ENCODE results near the gene ZNF792.
"Not testable (repeated sequence)": the region's sequence is repeated elsewhere in the genome, so short reads cannot be mapped to it uniquely, and the experiment has no call there.

ZNF792 gene

DNA sequence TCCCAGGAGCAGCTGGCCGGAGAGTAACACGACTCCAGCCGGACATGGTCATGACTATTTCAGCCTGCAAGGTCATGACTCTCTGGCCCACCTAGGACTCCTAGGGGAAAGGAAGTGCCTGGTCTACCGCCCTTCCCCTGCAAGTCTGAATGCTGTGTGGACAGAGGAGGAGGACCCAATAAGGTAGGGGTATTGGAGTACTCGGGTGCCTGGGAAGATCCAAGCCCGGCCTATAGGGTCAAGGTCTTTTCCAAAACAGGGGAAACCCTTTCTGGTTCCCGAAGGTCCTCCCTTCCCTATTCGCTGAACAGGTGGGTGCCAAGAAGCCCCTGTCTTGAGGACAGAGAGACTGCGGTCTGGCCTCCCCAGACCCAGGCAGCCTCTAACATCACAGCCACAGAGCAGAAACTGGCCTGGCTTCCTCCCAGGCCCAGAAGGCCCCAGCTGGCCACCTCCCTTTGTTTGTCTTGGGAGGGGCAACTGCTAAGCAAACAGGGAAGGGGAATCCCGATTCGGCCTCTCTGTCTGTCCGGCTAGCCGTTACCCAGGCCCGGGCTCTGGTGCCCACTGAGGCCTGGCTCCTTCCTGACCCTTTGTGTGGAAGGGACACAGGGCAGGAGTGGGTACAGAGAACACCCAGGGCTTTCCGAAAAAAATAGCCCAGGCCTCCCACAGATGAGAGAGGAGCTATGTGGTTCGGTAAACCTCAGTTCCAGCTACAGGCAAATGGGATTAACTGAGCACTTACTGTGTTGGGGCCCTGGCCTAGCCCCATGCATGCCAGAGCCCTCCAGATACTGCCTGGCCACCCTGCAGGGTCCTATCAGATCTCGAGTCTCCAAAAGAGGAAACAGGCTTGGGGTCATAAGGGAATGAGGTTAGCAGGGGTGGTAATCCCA is 30.9 kb upstream of the ZNF792 start:
- peaks cover 15% of the 10 kb centered on the region; the same call in 1 of the 2 replicates for H3K4me1 ChIP-seq (ENCODE audit: insufficient read depth, low read length)
- no peak overlapping the region for H3K4me3 ChIP-seq (ENCODE audit: low read length)
- no peak overlapping the region for H3K27ac ChIP-seq (ENCODE audit: low read length)
- no peaks in the 10 kb centered on the region for H3K36me3 ChIP-seq (ENCODE audit: insufficient read depth, low read depth, low read length)
- H3K9me3 ChIP-seq (ENCODE audit: insufficient read depth, low read depth, low read length), result no peaks in the 10 kb centered on the region; the same call in 1 of the 2 replicates
- no peaks in the 10 kb centered on the region for H3K27me3 ChIP-seq (ENCODE audit: insufficient read depth, low read length)
- H3K9ac ChIP-seq (ENCODE audit: low read depth, low read length), result no peak overlapping the region

- H3K4me1 ChIP-seq (ENCODE audit: insufficient read depth, low read length), result peaks cover 15% of the 10 kb centered on the region; the same call in 1 of the 2 replicates
- H3K4me3 ChIP-seq (ENCODE audit: low read length), result no peak overlapping the region
- no peaks in the 10 kb centered on the region; the same call in 1 of the 2 replicates for H3K9me3 ChIP-seq (ENCODE audit: insufficient read depth, low read depth, low read length)
- no peak overlapping the region for H3K9ac ChIP-seq (ENCODE audit: low read depth, low read length)
- H3K36me3 ChIP-seq (ENCODE audit: insufficient read depth, low read depth, low read length), result no peaks in the 10 kb centered on the region
- no peak overlapping the region for H3K27ac ChIP-seq (ENCODE audit: low read length)
- H3K27me3 ChIP-seq (ENCODE audit: insufficient read depth, low read length), result no peaks in the 10 kb centered on the region
Observed at GRCh38 chr19:34994286-34994642, 30.2 kb upstream of the ZNF792 start.

GRCh38 chr19:34992582-34992981 is 28.6 kb upstream of the ZNF792 start:
- not testable (repeated sequence) for H3K36me3 ChIP-seq (ENCODE audit: insufficient read depth, low read depth, low read length); H3K27me3 ChIP-seq (ENCODE audit: insufficient read depth, low read length); H3K9me3 ChIP-seq (ENCODE audit: insufficient read depth, low read depth, low read length); H3K27ac ChIP-seq (ENCODE audit: low read length); H3K9ac ChIP-seq (ENCODE audit: low read depth, low read length); H3K4me3 ChIP-seq (ENCODE audit: low read length)
- peaks cover 11% of the 10 kb centered on the region; the same call in 1 of the 2 replicates for H3K4me1 ChIP-seq (ENCODE audit: insufficient read depth, low read length)

DNA sequence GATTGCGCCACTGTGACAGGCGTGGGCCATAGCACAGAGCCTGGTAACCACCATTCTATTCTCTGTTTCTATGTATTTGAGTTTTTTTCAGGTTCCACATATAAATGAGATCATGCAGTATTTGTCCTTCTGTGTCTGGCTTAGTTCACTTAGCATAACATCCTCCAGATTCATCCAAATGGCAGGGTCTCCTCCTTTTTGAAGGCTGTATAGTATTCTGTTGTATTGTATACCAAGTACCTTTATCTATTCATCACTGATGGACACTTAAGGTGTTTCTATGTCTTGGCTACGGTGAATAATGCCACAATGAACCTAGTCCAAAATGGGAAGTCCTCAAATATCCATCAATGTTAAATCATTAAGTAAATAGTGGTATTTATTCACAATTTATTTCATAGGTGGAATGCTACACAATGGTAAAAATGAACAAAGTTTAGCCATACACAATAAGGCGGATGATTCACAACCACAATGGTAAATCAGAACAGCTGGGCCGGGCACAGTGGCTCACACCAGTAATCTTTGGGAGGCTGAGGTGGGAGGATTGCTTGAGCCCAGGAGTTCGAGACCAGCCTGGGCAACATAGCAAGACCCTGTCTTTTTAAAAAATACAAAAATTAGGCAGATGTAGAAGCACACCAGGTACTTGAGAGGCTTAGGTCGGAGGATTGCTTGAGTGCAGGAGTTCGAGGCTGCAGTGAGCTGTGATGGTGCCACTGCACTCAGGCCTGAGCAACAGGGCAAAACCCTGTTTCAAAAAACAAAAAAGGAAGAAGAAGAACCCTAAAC is 27.7 kb upstream of the ZNF792 start:
- no peaks in the 10 kb centered on the region; the same call in 1 of the 2 replicates for H3K9me3 ChIP-seq (ENCODE audit: insufficient read depth, low read depth, low read length)
- no peak overlapping the region for H3K9ac ChIP-seq (ENCODE audit: low read depth, low read length)
- no peaks in the 10 kb centered on the region for H3K27me3 ChIP-seq (ENCODE audit: insufficient read depth, low read length)
- H3K4me1 ChIP-seq (ENCODE audit: insufficient read depth, low read length), result peaks cover 2% of the 10 kb centered on the region; the same call in 1 of the 2 replicates
- no peak overlapping the region for H3K4me3 ChIP-seq (ENCODE audit: low read length)
- no peak overlapping the region for H3K27ac ChIP-seq (ENCODE audit: low read length)
- no peaks in the 10 kb centered on the region for H3K36me3 ChIP-seq (ENCODE audit: insufficient read depth, low read depth, low read length)

- Histone ChIP-seq H3K36me3 (ENCODE audit: insufficient read depth, low read depth, low read length) (no peaks in the 10 kb centered on the region), H3K9ac (ENCODE audit: low read depth, low read length) (no peak overlapping the region), H3K27me3 (ENCODE audit: insufficient read depth, low read length) (no peaks in the 10 kb centered on the region), H3K9me3 (ENCODE audit: insufficient read depth, low read depth, low read length) (no peaks in the 10 kb centered on the region; the same call in 1 of the 2 replicates), H3K4me3 (ENCODE audit: low read length) (no peak overlapping the region), H3K4me1 (ENCODE audit: insufficient read depth, low read length) (peaks cover 2% of the 10 kb centered on the region; the same call in 1 of the 2 replicates), H3K27ac (ENCODE audit: low read length) (no peak overlapping the region)
Observed at GRCh38 chr19:34990578-34991192, 26.7 kb upstream of the ZNF792 start.

DNA sequence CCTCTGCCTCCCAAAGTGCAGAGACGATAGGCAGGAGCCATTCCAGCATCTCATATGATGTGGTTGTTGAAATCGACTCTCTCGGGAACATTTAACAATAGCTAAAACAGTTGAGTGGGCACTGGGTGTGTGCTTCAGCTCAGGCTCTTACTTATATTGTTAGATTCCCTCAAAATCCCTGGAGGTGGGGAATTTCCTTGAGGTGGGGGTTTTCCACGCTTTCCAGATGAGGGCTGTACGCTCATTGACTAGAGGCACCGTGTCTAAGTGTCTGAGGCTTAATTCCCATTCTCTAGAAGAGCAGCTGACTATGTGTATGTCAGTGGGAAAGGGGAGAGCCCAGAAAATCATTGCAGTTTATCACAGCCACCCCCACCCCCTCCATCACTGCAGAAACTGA is 25.3 kb upstream of the ZNF792 start:
- H3K9ac ChIP-seq (ENCODE audit: low read depth, low read length), result no peak overlapping the region
- H3K4me1 ChIP-seq (ENCODE audit: insufficient read depth, low read length), result peaks cover 8% of the 10 kb centered on the region; the same call in 1 of the 2 replicates
- no peak overlapping the region for H3K27ac ChIP-seq (ENCODE audit: low read length)
- no peaks in the 10 kb centered on the region for H3K27me3 ChIP-seq (ENCODE audit: insufficient read depth, low read length)
- H3K36me3 ChIP-seq (ENCODE audit: insufficient read depth, low read depth, low read length), result no peaks in the 10 kb centered on the region
- no peaks in the 10 kb centered on the region; the same call in 1 of the 2 replicates for H3K9me3 ChIP-seq (ENCODE audit: insufficient read depth, low read depth, low read length)
- H3K4me3 ChIP-seq (ENCODE audit: low read length), result no peak overlapping the region

DNA sequence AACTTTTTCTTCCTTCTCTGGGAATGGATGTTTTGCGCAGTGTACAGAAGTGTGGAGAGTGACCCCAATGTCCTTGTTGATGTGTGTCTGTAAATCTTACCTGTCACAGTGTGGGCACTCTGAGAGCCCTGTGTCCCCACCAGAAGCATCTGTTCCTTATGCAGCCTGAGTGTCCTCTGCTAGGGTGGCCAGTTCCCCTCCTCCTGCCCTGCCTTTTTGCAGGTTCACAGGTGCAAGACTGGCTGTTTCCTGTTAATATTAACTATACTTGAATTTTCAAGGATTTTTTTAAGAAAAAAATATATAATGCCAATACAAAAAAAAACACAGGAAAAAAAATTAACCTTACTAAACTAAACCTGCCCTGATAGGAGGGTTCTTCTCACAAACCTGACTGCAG is 24.1 kb upstream of the ZNF792 start:
- Histone ChIP-seq H3K36me3 (ENCODE audit: insufficient read depth, low read depth, low read length) (no peaks in the 10 kb centered on the region), H3K9ac (ENCODE audit: low read depth, low read length) (no peak overlapping the region), H3K27me3 (ENCODE audit: insufficient read depth, low read length) (no peaks in the 10 kb centered on the region), H3K27ac (ENCODE audit: low read length) (no peak overlapping the region), H3K4me3 (ENCODE audit: low read length) (no peak overlapping the region), H3K4me1 (ENCODE audit: insufficient read depth, low read length) (peaks cover 8% of the 10 kb centered on the region; the same call in 1 of the 2 replicates), H3K9me3 (ENCODE audit: insufficient read depth, low read depth, low read length) (no peaks in the 10 kb centered on the region; the same call in 1 of the 2 replicates)

DNA sequence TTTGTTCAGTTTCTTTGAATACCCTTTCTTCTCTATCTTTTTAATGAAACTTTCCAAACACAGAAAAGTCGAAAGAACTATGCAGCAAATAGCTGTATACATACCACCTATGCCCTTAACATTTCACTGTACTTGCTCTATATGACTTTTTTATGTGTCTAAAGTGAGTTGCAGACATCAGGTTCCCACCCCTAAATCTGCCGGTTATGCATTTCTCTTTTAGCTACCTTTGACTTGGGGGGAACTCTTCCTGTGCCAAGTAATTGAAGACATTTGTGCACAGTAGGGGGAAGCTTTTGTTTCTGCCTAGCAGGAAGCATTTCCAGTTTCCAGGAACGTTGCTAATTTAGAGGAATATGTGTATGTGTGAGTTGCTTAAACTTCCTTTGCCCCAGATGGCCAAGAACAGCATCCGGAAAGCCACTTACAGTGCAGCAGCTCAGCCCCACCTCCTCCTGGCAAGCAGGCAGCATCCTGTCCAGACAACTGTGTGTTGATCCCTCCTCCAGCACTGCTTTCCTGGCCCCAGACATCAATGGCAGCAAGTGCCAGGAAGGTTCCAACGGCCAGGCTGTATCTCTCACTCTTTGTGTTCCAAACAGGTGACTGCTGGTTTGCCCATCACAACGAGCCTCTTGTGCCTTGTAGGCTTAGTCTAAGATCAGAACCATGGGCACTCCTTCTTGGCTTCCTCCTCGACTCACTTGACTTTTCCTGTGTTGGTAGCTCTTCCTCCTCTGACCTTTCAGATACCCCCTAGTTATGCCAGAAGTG is 21.4 kb upstream of the ZNF792 start:
- H3K4me1 ChIP-seq (ENCODE audit: insufficient read depth, low read length), result peaks cover 8% of the 10 kb centered on the region; the same call in 1 of the 2 replicates
- H3K27ac ChIP-seq (ENCODE audit: low read length), result no peak overlapping the region
- no peaks in the 10 kb centered on the region for H3K36me3 ChIP-seq (ENCODE audit: insufficient read depth, low read depth, low read length)
- H3K4me3 ChIP-seq (ENCODE audit: low read length), result no peak overlapping the region
- H3K9me3 ChIP-seq (ENCODE audit: insufficient read depth, low read depth, low read length), result no peaks in the 10 kb centered on the region
- no peak overlapping the region for H3K9ac ChIP-seq (ENCODE audit: low read depth, low read length)
- H3K27me3 ChIP-seq (ENCODE audit: insufficient read depth, low read length), result no peaks in the 10 kb centered on the region

DNA sequence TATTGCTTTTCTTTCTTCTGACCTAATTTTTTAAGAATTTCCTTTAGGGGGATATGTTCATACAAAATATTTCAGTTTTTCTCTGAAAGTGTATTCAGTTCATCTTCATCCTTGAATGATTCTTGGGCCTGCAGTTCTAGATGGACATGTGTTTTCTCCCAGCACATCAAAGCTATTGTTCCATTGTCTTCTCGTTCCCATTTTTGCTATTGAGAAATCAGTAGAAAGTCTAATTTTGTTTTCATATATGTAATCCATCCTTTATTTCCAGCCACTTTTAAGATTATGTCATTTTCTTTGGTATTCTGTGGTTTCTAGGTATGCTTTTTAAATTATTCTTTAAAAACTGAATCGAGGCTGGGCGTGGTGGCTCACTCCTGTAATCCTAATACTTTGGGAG is 20.3 kb upstream of the ZNF792 start:
- H3K9me3 ChIP-seq (ENCODE audit: insufficient read depth, low read depth, low read length), result no peaks in the 10 kb centered on the region
- no peak overlapping the region for H3K27ac ChIP-seq (ENCODE audit: low read length)
- peaks cover 8% of the 10 kb centered on the region; the same call in 1 of the 2 replicates for H3K4me1 ChIP-seq (ENCODE audit: insufficient read depth, low read length)
- no peaks in the 10 kb centered on the region for H3K36me3 ChIP-seq (ENCODE audit: insufficient read depth, low read depth, low read length)
- no peak overlapping the region for H3K9ac ChIP-seq (ENCODE audit: low read depth, low read length)
- H3K4me3 ChIP-seq (ENCODE audit: low read length), result no peak overlapping the region
- no peaks in the 10 kb centered on the region for H3K27me3 ChIP-seq (ENCODE audit: insufficient read depth, low read length)

GRCh38 chr19:34983786-34984185 is 19.8 kb upstream of the ZNF792 start:
- H3K9me3 ChIP-seq (ENCODE audit: insufficient read depth, low read depth, low read length), result no peaks in the 10 kb centered on the region
- H3K27ac ChIP-seq (ENCODE audit: low read length), result no peak overlapping the region
- peaks cover 8% of the 10 kb centered on the region; the same call in 1 of the 2 replicates for H3K4me1 ChIP-seq (ENCODE audit: insufficient read depth, low read length)
- H3K4me3 ChIP-seq (ENCODE audit: low read length), result no peak overlapping the region
- no peak overlapping the region for H3K9ac ChIP-seq (ENCODE audit: low read depth, low read length)
- H3K27me3 ChIP-seq (ENCODE audit: insufficient read depth, low read length), result no peaks in the 10 kb centered on the region
- H3K36me3 ChIP-seq (ENCODE audit: insufficient read depth, low read depth, low read length), result no peaks in the 10 kb centered on the region

GRCh38 chr19:34982275-34982674 is 18.2 kb upstream of the ZNF792 start:
- Histone ChIP-seq H3K9ac (ENCODE audit: low read depth, low read length) (no peak overlapping the region), H3K9me3 (ENCODE audit: insufficient read depth, low read depth, low read length) (no peaks in the 10 kb centered on the region), H3K4me3 (ENCODE audit: low read length) (no peak overlapping the region), H3K36me3 (ENCODE audit: insufficient read depth, low read depth, low read length) (no peaks in the 10 kb centered on the region), H3K4me1 (ENCODE audit: insufficient read depth, low read length) (peaks cover 8% of the 10 kb centered on the region; the same call in 1 of the 2 replicates), H3K27ac (ENCODE audit: low read length) (no peak overlapping the region), H3K27me3 (ENCODE audit: insufficient read depth, low read length) (no peaks in the 10 kb centered on the region)
